ENCODE results near the gene DCTD.

The DCTD gene

GRCh38 chr4:182897601-182898478 is 19.3 kb downstream of the DCTD start:
- no peak for TF ChIP-seq CTCF (IDR thresholded peaks at IDR 0.05; ENCODE audit: insufficient read depth, low read length, poor library complexity, severe bottlenecking)
- no peak overlapping the region for H3K4me3 ChIP-seq (replicated peaks; ENCODE audit: low read depth, low read length)
- DNase-seq (ENCODE audit: extremely low read depth, insufficient read length): no peak
- H3K36me3 ChIP-seq (ENCODE audit: control insufficient read depth, insufficient read depth, low read length): peaks cover 31% of the 10 kb centered on the region
- no peaks in the 10 kb centered on the region for H3K27me3 ChIP-seq (replicated peaks; ENCODE audit: control insufficient read depth, insufficient read depth, low read length)

GRCh38 chr4:182896421-182896820 is 20.8 kb downstream of the DCTD start:
- DNase-seq (ENCODE audit: extremely low read depth, insufficient read length): no peak
- H3K27me3 ChIP-seq (replicated peaks; ENCODE audit: control insufficient read depth, insufficient read depth, low read length): no peaks in the 10 kb centered on the region
- TF ChIP-seq CTCF (IDR thresholded peaks at IDR 0.05; ENCODE audit: insufficient read depth, low read length, poor library complexity, severe bottlenecking): no peak
- peaks cover 28% of the 10 kb centered on the region for H3K36me3 ChIP-seq (ENCODE audit: control insufficient read depth, insufficient read depth, low read length)
- no peak overlapping the region for H3K4me3 ChIP-seq (replicated peaks; ENCODE audit: low read depth, low read length)

GRCh38 chr4:182895791-182896292 is 21.3 kb downstream of the DCTD start:
- Histone ChIP-seq H3K27me3 (replicated peaks; ENCODE audit: control insufficient read depth, insufficient read depth, low read length) (no peaks in the 10 kb centered on the region), H3K4me3 (replicated peaks; ENCODE audit: low read depth, low read length) (no peak overlapping the region), H3K36me3 (ENCODE audit: control insufficient read depth, insufficient read depth, low read length) (peaks cover 27% of the 10 kb centered on the region)
- TF ChIP-seq CTCF (IDR thresholded peaks at IDR 0.05; ENCODE audit: insufficient read depth, low read length, poor library complexity, severe bottlenecking): no peak
- no peak for DNase-seq (ENCODE audit: extremely low read depth, insufficient read length)

- no peak for DNase-seq (ENCODE audit: extremely low read depth, insufficient read length)
- H3K4me3 ChIP-seq (replicated peaks; ENCODE audit: low read depth, low read length): no peak overlapping the region
- H3K27me3 ChIP-seq (replicated peaks; ENCODE audit: control insufficient read depth, insufficient read depth, low read length): no peaks in the 10 kb centered on the region
- TF ChIP-seq CTCF (IDR thresholded peaks at IDR 0.05; ENCODE audit: insufficient read depth, low read length, poor library complexity, severe bottlenecking): no peak
- peaks cover 34% of the 10 kb centered on the region for H3K36me3 ChIP-seq (ENCODE audit: control insufficient read depth, insufficient read depth, low read length)
Measured at GRCh38 chr4:182894681-182895275, 22.4 kb downstream of the DCTD start.

- Histone ChIP-seq H3K27me3 (replicated peaks; ENCODE audit: control insufficient read depth, insufficient read depth, low read length) (no peaks in the 10 kb centered on the region), H3K4me3 (replicated peaks; ENCODE audit: low read depth, low read length) (no peak overlapping the region), H3K36me3 (ENCODE audit: control insufficient read depth, insufficient read depth, low read length) (peaks cover 36% of the 10 kb centered on the region)
- DNase-seq (ENCODE audit: extremely low read depth, insufficient read length): no peak
- TF ChIP-seq CTCF (IDR thresholded peaks at IDR 0.05; ENCODE audit: insufficient read depth, low read length, poor library complexity, severe bottlenecking): no peak
Measured at GRCh38 chr4:182893474-182894080, 23.6 kb downstream of the DCTD start.

Measured in GM06990 (cell line).